Pancreas (tissue), 10 donors: ENCODE data around the gene CDHR5. TPM values are rescaled to one million over a fixed set of nuclear protein-coding genes. Genes with fewer than 3 reads are reported as not detected.

ENCODE experiments used
- ATAC-seq, 4 donors: fragments of 200-7000 bp; cut with Tn5 transposase; one replicate each; pipeline versions ENCODE4 v1.8.0 to v1.9.1; 2020; ENCODE audit warnings: mild to moderate bottlenecking in 4 of 4, moderate library complexity in 4 of 4
- DNase-seq, 6 donors: peaks; one replicate each; pipeline ENCODE4 v3.0.0-alpha.2; 2020
- FAIRE-seq: peaks from 2 replicates; lab custom pipeline; 2012; peaks lifted over from hg19 to GRCh38; lab: Jason Lieb, UNC
- H3K27ac ChIP-seq, 4 donors: fragments of 200-600 bp; sonication (generic); 1 replicate in 3 of 4; 2 replicates in 1 of 4; pipeline versions ENCODE4 v1.5.0 to v1.8.0; 2020
- H3K27me3 ChIP-seq, 4 donors: fragments of 200-600 bp; one replicate each; pipeline ENCODE4 v1.8.0; 2021
- H3K36me3 ChIP-seq, 3 donors: fragments of 200-600 bp; sonication (generic) in 1 of 3; one replicate each; pipeline versions ENCODE4 v1.5.0 to v1.8.0; 2020 to 2021
- H3K4me1 ChIP-seq, 3 donors: fragments of 200-600 bp; one replicate each; pipeline ENCODE4 v1.8.0; 2021
- H3K4me3 ChIP-seq, 4 donors: fragments of 200-600 bp; sonication (generic) in 2 of 4; one replicate each; pipeline versions ENCODE4 v1.5.0 to v1.8.0; 2020 to 2021
- H3K9me3 ChIP-seq, 4 donors: fragments of 200-600 bp; one replicate each; pipeline ENCODE4 v1.8.0; 2021
- WGBS, 2 donors: extraction: QIAGEN DNeasy Blood & Tissue Kit; methylation state at CpG; one replicate each; pipeline ENCODE4 v1.1.7; 2013; 5-methylcytosine and 5-hydroxymethylcytosine counted together
- intact Hi-C, 3 donors: fragments of 100-400 bp; cut with DNase I; formaldehyde crosslinking; loops; one replicate each; pipeline versions ENCODE4 v1.11.1 to v1.14.2; 2022
- polyA plus RNA-seq, 2 donors: library from polyadenylated mRNA; stranded (reverse); fragments of 200-250 nt; gene quantifications; one replicate each; pipeline ENCODE4 v1.2.3, GENCODE V29; 2013
- total RNA-seq, 6 donors: library from RNA; stranded (reverse); fragmentation: NEBNext Ultra II Directional in 4 of 6; extraction: Animal tissue kit (Norgen Biotek cat#: 25700) in 4 of 6; gene quantifications; one replicate each; pipeline versions ENCODE4 v1.2.1 to v1.2.4, GENCODE V29; 2021 to 2023
- TF ChIP-seq, protein P1 (sequence below), 4 donors: fragments of 200-600 bp; sonication (generic) in 3 of 4; IDR thresholded peaks; one replicate each; pipeline versions ENCODE4 v1.5.0 to v1.8.0; 2021; ENCODE audit warnings: antibody characterized with exemption in 4 of 4
- donor health status: healthy with polysubstance abuse.
- donor health status: DM: no; HTN: no; CAD: no; lungs with moderate emphysema.
- donor health status: DM: no; HTN: no; CAD: no.
- donor health status: control.
- donor health status: control.
- donor health status: Bipolar disorder and iron deficiency.
- donor health status: DM: yes; HTN: yes; CAD: no.
- donor health status: DM: no; HTN: no; CAD: no.
- donor health status: DM: no; HTN: no; CAD: no.
- donor health status: DM: yes; HTN: yes; CAD: no.

The CDHR5 gene, protein sequence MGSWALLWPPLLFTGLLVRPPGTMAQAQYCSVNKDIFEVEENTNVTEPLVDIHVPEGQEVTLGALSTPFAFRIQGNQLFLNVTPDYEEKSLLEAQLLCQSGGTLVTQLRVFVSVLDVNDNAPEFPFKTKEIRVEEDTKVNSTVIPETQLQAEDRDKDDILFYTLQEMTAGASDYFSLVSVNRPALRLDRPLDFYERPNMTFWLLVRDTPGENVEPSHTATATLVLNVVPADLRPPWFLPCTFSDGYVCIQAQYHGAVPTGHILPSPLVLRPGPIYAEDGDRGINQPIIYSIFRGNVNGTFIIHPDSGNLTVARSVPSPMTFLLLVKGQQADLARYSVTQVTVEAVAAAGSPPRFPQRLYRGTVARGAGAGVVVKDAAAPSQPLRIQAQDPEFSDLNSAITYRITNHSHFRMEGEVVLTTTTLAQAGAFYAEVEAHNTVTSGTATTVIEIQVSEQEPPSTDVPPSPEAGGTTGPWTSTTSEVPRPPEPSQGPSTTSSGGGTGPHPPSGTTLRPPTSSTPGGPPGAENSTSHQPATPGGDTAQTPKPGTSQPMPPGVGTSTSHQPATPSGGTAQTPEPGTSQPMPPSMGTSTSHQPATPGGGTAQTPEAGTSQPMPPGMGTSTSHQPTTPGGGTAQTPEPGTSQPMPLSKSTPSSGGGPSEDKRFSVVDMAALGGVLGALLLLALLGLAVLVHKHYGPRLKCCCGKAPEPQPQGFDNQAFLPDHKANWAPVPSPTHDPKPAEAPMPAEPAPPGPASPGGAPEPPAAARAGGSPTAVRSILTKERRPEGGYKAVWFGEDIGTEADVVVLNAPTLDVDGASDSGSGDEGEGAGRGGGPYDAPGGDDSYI
- total RNA-seq (1 to 10 TPM in 5 of 6 donors, under 1 TPM in 1; 0.61 to 2.7 (median 1.5) TPM), polyA plus RNA-seq (1 to 10 TPM; 1.3 to 4.4 TPM)

DNA sequence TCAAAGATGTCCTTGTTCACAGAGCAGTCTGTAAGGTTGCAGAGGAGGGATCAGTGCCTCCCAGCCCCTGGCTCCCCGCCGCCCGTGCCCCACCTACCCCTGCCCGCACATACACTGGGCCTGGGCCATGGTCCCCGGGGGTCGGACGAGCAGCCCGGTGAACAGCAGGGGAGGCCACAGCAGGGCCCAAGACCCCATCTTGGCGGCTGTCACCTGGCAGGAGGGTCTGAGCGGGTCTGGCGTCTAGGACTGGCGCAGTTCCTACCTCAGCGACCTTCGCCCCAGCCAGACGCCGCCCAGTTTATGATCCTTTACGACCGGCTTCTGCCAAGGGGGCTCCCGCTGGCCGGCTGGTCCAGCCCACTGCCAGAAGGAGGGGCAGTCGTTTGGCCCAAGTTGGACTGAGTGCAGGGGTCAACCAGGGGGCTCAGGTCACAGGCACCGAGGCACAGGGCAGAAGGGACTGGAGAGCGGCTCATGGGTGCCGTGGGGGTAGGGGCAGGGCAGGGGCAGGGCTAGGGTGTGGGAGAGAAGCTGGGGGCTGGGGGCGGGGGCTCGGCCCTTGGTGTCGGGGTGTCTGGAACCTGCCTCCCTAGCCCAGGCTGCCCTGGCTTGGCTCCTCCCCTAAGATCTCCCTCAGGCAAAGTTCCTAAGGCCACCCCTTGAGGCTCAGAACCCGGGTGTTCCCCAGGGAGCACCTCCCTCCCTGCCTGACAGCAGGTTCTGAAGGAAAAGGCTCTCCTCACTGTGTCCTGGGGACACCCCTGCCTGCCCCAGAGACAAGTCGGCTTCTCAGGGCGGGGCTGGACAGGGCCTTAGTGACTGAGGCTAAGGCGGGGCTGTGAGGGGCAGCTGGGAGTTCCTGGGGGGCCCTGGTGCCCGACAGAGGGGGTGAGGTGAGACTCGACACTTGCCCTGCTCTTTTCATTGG lies at the start of gene CDHR5:
TSS of gene CDHR5 (minus strand) at position 251 of the 931 bp plus-strand sequence. CDS start at position 198, 53 bp downstream.
- FAIRE-seq (no peak), DNase-seq (peak in 5 of 6 donors; percentile 13 to 75 (median 38))
- WGBS, 2 donors: 50 to 64% methylated on average over 31 to 33 of the region's 33 CpGs

DNA sequence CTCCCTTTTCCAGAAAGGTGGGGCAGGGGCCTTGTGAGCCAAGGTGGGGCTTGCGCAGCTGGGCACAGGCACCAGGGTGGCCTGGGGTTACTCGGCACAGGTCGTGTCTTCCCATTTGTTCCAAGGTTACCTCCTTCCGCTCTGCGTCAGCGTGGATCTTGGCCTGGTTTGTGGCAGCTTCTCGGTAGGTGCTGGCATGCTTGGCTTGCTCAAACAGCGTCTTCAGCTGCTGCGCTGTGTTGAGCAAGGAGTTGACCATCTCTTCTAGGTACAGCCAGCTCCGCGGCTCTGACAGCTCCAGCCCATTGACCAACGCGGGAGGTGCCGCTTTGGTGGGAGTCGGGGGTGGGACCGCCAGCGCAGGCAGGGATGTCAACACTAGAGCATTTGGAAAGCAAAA lies 49.7 kb upstream of the CDHR5 start:
- no peak for DNase-seq
- no peak for FAIRE-seq
- ATAC-seq: no peak
- H3K9me3 ChIP-seq: no peaks in the 10 kb centered on the region
- no peaks in the 10 kb centered on the region for H3K4me1 ChIP-seq
- TF ChIP-seq, protein P1, sequence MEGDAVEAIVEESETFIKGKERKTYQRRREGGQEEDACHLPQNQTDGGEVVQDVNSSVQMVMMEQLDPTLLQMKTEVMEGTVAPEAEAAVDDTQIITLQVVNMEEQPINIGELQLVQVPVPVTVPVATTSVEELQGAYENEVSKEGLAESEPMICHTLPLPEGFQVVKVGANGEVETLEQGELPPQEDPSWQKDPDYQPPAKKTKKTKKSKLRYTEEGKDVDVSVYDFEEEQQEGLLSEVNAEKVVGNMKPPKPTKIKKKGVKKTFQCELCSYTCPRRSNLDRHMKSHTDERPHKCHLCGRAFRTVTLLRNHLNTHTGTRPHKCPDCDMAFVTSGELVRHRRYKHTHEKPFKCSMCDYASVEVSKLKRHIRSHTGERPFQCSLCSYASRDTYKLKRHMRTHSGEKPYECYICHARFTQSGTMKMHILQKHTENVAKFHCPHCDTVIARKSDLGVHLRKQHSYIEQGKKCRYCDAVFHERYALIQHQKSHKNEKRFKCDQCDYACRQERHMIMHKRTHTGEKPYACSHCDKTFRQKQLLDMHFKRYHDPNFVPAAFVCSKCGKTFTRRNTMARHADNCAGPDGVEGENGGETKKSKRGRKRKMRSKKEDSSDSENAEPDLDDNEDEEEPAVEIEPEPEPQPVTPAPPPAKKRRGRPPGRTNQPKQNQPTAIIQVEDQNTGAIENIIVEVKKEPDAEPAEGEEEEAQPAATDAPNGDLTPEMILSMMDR (IDR thresholded peaks at IDR 0.05): no peak
- no peak overlapping the region for H3K27ac ChIP-seq
- H3K4me3 ChIP-seq: no peak overlapping the region
- no peaks in the 10 kb centered on the region for H3K27me3 ChIP-seq
- intact Hi-C loops: no loop called here
- H3K36me3 ChIP-seq: peaks cover 0 to 18% (median 5%) of the 10 kb centered on the region in 3 donors
- WGBS, 2 donors: 88 to 92% methylated on average over 17 of the region's 17 CpGs

More for the DNA sequence above, at the start of gene CDHR5:
- TF ChIP-seq, protein P1 (IDR thresholded peaks at IDR 0.05): no peak
- Histone ChIP-seq H3K4me1 (no peaks in the 10 kb centered on the region), H3K9me3 (no peaks in the 10 kb centered on the region), H3K4me3 (peak within 1 kb of the TSS in 1 of 4 donors; percentile 10), H3K27me3 (no peaks in the 10 kb centered on the region), H3K36me3 (no peaks in the 10 kb centered on the region), H3K27ac (no peak within 1 kb of the TSS)
- peak; percentile 36 to 62 (median 49) for ATAC-seq
- intact Hi-C loops: no loop called here

DNA sequence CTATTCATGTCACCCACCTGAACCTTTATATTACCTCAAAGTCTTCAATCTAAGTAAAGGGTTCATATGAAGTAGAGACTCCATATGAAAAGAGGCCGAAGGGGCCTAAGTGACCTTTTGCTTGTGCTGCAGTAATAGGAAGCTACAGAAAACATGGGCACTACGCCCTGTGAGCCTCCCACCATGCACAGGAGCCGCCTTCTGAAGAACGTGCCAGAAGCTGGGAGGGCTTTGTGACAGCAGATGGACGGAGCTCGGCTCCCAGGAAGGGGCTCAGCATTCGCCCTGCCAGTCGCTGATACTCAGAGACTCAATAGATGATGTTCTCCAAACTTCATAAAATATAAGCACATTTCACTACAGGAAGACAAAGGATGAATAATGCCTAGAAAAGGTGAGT lies 49.1 kb upstream of the CDHR5 start:
- FAIRE-seq (no peak), ATAC-seq (no peak), DNase-seq (no peak)
- Histone ChIP-seq H3K36me3 (peaks cover 0 to 18% (median 5%) of the 10 kb centered on the region in 3 donors), H3K4me3 (no peak overlapping the region), H3K27ac (no peak overlapping the region), H3K4me1 (no peaks in the 10 kb centered on the region), H3K9me3 (no peaks in the 10 kb centered on the region), H3K27me3 (no peaks in the 10 kb centered on the region)
- intact Hi-C loops: no loop called here
- WGBS, 2 donors: 91 to 95% methylated on average over 8 of the region's 8 CpGs
- TF ChIP-seq, protein P1 (IDR thresholded peaks at IDR 0.05): no peak

DNA sequence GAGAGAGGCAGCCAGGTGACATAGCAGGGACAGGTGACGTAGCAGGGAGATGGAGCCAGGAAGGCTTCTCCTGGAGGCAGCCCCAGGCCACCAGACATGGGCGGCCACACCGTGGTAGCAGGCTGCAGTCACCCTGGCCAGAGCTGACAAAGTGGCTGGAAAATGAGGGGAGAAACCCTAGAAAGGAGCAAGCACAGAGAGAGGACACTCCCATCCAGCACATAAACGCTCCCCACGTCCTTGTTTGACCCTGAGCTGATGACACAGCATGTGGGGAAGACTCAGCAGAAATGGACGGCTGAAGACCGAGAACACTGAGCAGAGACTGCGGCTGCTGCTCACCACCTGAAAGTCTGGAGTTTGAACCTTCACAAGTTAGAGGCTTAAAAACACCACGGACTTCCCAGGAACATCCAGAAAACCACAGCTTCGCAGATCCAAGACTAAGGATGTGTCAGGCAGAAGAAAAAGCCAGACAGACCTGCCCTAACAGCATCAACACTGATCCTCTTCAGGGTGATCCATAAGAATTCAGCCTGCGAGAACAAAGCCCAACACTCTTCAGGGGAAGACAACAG lies 41.0 kb upstream of the CDHR5 start:
- TF ChIP-seq, protein P1 (IDR thresholded peaks at IDR 0.05): no peak
- DNase-seq: no peak
- Histone ChIP-seq H3K27me3 (no peaks in the 10 kb centered on the region), H3K27ac (no peak overlapping the region), H3K4me1 (no peaks in the 10 kb centered on the region), H3K9me3 (no peaks in the 10 kb centered on the region), H3K4me3 (no peak overlapping the region), H3K36me3 (no peaks in the 10 kb centered on the region)
- 83 to 85% methylated on average over 11 of the region's 11 CpGs for WGBS, 2 donors
- ATAC-seq: peak in 3 of 4 donors; percentile 40 to 69 (median 63)
- intact Hi-C loops: no loop called here
- no peak for FAIRE-seq
